NCI-H2196 treated with DMSO at 0.1 percent for 48 hours (cell line): ENCODE results near the gene CDH13.
"Not testable (repeated sequence)": the region's sequence is repeated elsewhere in the genome, so short reads cannot be mapped to it uniquely, and the experiment has no call there.

Experiments
- DNase-seq: peaks from one replicate; lab custom pipeline; 2025; ENCODE audit not compliant: unreplicated experiment; lab: John Stamatoyannopoulos, UW

CDH13 gene

DNA sequence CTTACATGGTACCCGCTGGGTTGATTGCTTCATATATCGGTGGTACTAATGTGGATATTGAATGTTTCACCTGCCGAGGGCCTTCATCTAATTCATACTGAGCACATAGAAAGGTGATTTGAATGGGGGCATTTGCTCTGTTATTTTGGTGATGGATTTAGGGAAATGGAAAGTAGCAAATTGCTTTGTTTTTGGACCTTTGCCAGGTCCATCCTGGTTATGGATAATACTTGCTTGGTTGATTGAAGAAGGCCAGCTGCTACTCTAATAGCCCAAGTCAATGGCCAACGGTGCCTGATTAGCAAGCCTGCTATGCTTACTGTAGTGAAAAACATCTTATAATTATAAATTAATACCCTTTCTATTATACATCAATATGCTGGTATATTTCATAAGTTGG lies 253.6 kb downstream of the CDH13 start:
- DNase-seq, result no peak

DNA sequence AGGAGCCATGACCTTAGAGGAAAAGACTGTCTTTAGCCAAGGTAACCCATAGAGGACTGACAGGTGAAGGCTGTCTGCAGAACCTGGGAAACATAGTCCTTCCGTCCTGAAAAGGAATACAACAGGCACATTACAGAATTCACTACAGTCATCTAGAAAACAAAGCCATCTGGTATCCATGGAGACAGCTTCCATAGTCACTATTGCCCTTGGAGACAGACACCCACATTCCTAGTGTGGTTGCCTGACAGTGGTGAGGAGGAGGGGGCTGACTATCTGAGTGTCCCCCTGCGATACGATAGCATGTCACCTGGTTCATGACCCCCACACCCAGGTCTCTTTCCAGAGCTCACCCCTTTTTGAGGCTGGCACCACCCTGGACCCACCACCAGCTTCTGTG lies 254.7 kb downstream of the CDH13 start:
- DNase-seq, result no peak

DNA sequence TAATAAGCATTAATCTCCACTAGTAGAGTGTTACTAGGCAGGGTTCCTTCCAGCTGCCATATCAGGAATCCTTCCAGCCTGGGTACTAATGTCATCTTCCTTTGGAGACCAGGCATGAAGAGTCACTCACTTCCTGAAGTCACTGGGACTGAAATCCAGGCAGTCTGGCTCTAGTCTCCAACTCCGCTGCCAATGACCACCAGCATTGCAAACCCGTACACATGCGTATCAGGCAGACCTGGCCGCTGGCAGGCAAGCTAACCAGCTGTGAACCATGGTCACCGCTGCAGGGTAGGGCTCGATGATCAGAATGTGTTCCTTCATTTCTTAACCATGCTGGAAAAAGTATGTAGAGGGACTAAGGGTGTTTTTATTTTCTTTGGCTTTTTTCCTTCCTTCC lies 255.5 kb downstream of the CDH13 start:
- DNase-seq, result no peak

DNA sequence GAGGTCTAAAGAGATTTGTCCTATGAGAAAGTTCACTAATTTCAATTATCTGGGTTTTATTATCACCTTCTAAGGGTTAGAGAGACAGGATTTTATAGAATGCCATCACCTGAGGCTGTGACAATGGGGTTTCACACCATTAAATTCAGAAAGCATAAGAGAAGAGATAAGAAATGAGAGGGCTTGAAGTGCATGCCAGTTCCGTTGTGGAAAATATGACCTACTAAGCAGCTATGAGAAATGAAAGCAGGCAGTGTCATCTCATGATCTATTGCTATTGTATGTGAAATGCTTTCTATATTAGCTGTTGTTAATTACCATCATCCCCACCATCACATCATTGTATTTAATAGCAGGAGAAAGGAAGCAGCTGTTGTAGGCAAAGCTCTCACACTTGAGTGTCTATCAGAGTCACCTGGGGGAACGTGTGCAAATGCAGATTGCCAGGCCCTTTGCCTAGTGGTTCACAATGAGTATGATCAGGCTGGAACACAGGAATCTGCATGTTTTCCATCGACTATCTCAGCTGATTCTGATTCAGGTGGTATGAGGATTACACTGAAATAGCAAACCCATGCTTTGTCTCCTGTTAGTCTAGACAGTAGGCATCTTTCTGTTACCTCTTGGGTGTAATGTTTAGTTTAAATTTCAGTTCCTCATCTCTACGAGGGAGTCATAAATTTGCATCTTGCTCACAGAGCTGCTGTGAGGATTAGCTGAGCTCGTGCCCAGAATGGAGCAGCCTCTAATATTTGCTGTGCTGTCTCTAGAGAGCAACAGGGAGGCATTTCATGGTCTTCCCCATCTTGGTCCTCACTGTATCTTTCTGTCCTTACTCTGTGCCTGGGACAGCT lies 256.4 kb downstream of the CDH13 start:
- DNase-seq, result no peak

DNA sequence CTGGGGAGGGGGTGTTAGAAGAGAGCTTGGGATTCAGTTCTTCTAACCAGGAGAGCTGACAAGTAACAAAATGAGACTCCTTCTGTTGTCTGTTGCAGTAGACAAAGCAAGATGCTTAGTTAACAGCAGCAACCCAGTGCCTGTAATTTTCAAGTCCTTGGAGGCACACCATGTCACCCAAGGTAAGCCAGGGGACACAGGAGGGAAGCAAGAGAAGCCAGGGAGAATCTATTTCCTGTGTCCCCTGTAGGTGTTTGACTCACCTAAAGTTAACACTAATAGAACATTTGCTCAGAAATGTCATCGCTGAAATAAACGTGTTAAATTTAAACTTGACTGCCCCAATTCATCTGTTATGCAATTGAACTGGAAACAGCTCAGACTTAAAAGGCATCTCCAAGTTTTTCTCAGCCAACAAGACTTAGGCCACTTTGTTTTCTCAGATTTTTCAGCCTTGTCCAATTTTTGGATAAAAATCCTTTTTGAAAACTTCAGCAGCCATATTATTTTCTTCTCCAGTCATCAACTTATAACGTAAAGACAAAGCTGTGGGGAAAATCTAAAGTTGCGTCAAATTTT lies 257.6 kb downstream of the CDH13 start:
- no peak for DNase-seq

DNA sequence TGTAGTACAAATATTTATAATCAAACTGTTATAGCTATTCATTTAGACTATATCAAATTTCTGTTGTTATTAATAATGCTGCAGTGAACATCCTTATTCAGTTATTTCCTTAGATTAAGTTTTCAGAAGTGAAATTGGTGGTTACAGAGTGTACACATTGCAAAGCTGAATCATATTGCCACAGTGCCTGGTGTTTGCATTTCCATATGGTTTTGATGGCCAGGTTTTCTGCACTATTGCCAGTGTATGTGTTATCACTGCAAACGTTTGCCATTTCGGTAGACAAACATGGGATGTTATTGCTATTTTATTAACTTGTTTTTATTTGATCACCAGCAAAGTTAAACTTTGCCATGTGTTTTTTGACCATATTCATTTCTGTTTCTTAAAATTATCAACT lies 259.4 kb downstream of the CDH13 start:
- DNase-seq, result no peak

DNA sequence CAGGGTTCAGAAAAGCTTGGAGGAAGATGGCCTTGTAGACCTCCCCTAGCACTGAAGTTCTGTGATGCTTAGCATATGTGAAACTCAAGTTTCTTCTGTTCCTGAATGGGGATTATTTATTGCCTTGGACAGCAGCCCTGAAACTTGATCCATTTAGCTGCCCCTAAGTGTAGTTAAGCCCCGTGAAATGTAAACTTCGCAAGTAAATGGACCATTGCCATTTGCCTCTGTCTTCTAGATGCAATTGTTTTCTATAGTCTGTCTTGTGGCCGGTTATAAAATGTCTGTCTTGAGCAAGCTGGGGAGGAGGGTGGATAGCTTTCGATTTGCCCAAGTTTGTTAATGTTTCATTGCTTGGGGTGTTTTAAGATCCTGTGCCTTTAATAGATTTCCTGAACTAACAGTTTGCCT lies 261.8 kb downstream of the CDH13 start:
- DNase-seq, result no peak

DNA sequence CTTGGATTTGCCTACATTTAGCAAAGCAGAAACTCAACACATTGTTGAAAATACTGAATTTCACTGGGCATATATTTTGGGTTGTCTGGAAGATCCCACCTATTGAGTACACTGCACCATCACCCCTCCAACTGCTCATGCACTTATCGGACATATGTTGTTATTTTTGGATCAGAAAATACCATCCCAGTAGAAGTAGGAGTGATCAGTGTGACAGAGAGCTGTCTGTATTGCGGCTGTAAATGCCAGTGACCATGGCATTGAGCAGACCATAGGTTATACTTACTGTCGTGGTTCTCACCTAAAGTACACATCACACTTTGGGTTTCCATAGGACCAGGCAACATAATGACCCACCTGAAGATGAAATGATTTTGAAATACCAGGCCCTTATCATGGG lies 264.7 kb downstream of the CDH13 start:
- no peak for DNase-seq

DNA sequence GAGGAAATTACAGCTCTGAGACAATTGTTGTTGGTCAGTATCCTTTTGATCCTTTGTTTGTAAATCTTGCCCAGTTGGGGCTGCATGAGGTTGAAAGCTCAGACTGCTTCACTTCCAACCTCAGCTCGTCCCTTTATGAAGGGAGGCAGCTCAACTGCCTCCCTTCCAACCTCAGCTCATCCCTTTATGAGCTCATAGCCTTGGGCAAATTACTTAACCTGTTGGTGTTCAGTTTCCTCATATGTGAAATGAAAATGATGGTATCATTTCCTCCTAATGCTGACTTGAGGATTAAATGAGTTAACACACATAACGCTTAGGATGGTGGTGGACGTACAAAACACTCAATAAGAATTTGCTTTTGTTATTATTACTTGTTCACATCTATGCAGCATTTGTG lies 265.1 kb downstream of the CDH13 start:
- DNase-seq, result no peak

DNA sequence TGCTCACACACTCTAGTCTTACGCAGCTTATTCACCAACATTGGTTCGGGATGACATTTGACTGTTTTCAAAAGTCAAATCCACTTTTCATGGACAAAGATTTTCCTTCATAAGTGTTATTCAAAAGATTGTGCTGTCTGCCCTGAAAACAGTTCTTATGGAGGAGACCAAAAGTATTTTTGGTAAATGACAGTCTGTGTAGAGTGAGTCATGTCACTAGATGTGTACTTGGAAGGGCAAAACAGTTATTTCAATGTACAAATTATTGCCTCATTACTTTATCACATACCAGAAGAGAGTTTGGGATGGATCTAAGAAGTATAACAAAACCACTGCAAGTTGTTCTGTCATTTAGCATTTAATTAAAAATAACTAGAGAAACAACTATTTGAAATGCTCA lies 265.6 kb downstream of the CDH13 start:
- no peak for DNase-seq

DNA sequence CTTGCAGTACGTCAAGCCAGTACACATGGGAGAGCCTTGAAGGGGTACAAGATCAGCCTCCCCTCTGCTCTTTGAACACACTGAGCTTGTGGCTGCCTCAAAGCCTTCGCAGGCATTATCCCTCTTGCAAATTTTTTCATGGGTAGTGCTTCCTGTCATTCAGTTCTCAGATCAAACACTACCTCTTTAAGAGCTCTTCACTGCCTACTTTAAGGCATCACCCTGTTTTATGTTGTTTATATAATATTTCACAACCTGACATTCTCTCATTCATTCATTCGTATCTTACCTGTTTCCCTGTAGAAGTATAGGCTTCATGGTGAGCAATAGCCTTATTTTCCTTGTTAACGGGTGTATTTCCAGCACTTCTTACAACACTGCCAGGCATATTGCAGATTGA lies 269.1 kb downstream of the CDH13 start:
- DNase-seq, result no peak

DNA sequence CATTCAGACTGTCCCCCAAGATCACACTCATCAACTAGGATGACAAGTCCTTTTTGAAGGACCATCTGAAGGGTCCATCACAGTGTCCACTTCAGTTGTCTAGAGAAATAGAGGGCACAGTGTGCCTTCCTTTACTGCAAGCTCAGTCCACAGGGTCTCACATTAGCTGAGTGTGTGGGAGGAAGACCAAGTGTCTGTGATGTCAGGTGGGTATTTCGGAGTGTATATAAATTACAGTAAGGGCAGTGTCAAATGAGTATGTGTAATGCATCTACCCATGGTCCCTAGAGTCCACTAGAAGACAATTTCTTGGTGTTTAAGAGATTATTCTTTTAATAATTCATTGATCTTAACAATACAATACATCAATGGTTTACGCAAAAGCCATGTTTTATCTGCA lies 272.2 kb downstream of the CDH13 start:
- DNase-seq, result no peak

DNA sequence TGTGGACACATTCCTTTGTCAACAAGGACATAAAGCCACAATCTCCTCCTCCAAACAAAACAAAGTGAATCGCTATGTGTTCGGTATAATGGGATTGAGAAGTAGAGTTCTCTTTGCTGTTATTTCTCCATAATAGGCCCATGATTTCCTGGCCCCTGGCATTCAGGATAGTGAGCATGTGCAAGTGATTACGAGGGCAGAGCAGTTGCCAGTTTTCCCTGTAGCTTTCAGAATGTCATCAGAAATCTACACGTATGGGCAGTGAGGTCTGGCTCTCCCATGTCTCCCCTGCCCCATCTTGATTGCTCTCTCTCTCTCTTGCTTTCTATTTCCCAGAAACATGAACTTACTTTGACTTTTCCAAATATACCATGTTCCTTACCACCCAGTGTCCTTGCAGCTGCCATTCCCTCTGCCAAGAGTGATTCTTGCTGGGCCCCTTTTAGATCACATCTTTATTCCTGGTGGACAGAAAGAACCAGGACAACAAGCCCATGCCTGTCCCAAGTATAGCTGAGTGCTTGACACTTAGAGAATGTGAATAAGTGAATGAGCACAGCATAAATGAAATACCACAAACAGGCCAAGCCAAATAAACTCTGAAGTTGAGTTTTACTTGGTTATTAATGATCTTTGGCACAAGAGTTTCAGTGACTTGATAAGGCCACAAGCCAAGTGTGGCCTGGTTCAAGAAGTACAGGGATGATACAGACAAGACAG lies 273.1 kb downstream of the CDH13 start:
- no peak for DNase-seq

DNA sequence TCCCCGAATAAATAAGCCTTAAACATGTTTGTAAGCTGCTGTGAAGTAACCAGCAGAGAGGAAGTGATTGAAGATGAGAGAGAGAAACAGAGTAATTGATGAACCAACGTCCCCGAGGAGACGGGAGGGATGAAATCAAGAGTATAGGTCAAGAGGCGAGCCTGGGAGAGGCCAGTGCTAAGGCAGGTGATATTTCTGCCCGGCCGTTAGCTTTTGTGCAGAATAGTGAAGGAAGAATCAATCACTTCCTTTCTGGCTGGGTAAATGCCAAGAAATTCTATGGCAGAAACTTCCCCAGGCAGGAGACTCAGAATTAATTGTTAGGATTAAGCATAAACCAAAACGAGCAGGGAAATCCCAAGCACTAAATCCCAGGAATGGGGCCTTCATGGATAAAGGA lies 273.8 kb downstream of the CDH13 start:
- no peak for DNase-seq

DNA sequence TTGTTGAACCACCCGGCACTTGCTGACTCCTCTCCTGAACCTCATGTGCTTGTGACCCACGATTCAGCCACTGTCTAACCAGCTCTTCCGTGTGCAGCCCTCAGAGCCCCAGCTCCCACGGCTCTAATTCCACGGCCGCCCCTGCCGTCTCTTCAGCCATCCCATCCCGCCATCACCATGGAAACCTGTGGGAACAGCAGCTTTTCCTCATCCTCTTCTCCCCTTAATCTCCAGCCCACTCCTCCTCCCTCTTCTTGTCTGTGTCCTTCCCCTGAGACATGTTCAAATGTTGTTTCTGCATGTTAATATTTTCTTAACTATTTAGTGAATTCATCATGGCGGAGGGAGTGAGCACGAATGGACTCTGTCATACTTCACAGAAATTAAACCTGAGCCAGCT lies 285.2 kb downstream of the CDH13 start:
- DNase-seq, result no peak

DNA sequence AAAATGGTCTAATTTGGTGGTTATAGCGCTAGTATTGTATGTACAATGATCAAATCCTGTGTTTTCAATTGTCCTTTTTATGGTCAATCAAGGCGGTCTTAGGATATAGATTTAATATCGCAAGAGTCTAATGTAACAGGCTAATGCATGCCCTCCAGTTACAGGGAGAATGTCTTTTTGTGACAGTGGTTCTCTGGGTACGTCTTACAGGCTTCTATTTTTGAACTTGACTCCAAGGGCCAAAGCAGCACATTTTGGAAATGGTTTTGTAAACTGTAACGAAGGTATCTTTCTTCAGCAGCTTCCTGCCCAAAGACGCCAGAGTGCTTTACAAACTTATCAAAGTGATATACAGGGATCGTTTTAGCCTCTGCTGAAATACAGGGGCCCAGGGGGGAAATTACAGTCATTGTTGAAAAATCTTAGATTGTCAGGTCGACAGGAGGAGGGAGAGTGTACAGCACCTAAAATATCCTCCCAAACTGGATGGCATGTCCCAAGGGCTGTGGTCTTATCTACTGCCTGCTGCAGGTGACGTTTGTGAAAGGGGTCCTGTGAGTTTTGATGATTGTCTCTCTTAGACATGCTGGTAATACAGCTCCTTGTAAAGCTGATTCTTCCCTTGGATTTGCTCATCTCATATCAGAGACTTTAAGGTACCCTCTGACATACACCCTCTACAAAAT lies 288.5 kb downstream of the CDH13 start:
- DNase-seq, result no peak

DNA sequence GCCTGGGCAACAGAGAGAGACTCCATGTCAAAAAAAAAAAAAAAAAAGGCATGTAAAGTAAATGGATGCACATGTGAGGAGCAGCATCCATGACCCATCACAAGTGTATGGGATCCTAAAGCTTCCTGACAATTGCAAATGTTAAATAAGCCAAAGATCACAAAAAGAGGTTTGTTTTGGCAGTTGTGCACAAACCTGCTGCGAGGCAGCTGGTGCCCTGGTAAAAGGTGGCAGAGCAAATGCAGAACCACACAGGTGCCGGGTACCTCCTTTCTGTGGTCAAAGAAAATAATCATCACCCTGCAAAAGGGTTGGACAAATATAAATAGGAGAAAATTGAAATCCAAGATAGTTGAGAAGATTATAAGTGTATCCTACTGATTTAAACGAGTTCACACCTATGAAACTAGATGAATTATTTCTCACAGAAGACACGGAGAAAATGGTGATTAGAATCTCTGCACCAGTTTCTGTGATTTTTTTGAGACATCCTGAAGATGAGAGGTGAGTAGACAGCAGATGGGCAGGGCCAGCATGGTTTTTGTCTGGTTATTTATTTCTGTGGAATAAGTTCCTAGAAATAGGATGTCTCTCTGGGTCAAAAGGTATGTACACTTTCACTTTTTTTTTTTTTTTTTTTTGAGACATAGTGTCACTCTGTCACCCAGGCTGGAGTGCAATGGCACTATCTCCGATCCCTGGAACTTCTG lies 291.3 kb downstream of the CDH13 start:
- DNase-seq, result no peak

DNA sequence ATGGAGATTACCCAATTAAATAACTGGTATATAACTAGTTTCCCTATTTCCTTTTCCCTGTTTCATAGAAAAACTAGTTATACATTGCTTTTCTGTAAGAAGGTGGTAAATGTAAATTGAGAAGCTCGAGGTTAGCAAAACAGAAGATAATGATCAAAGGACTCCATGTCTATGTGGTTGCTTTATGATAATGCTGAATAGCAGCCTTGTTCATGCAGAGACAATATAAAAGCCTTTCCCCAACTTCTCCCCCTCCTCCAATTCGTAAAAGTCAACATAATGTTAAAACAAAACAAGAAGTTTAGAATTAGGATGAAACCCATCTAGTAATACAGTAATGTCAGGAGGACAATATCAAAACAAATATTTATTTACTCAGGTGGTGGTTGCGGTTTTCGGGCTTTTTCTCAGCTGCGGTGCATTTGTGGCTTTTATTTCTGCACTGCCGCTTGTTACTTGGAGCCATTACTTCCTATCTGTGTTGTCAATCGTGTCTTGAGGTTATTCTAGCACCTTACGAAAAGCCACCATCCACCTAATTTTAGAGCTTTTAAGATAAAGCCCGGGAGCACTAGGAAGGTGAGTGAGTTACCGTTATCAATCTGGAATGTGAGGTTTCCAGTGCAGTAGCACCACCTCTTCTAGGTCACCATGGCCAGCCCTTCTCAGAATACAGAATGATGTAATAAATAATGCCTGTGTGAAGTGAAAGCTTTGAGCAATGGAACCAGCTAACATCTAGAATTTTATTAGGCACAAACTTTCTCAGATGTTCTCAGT lies 297.5 kb downstream of the CDH13 start:
- no peak for DNase-seq

DNA sequence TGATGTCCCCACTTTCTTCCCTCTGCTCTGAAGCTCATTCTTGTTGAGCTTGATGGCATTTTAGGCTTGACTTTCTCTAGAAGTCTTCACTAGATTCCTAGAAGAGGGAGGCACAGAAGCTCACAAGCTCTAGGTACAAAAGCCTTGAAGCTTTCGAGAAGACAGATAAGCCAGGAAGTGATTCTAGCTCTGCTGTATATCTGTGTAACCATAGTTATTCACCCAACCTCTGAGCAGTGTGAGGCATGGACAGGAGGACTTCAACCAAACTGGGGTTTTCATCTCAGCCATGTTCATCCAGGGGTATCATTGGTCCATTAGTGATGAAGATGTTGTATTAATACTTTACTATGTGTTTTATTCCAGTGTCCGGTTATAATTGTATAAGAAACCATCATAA lies 299.7 kb downstream of the CDH13 start:
- no peak for DNase-seq

DNA sequence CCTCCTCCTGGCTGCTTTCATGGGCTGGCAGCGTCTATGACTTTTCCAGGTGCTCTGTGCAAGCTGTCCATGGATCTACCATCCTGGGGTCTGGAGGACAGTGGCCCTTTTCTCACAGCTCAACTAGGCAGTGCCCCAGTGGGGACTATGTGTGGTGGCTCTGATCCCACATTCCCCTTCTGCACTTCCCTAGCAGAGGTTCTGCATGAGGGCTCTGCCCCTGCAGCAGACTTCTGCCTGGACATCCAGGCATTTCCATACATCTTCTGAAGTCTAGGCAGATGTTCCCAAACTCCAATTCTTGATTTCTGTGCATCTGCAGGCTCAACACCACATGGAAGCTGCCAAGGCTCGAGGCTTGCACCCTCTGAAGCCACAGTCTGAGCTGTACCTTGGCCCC lies 307.2 kb downstream of the CDH13 start:
- not testable (repeated sequence) for DNase-seq
